Heart left ventricle (tissue), 16 donors: Measurements from ENCODE around the gene CRIM1. TPM values are rescaled to one million over a fixed set of nuclear protein-coding genes. Genes with fewer than 3 reads are reported as not detected.

Experiments
- ATAC-seq, 4 donors: fragments of 200-7000 bp; cut with Tn5 transposase; one replicate each; pipeline ENCODE4 v1.9.1; 2020 to 2022; ENCODE audit warnings: moderate library complexity in 4 of 4, mild to moderate bottlenecking in 3 of 4, moderate number of reproducible peaks in 1 of 4
- DNase-seq, 5 donors: peaks; one replicate each; pipeline ENCODE4 v3.0.0-alpha.2; 2020
- H3K27ac ChIP-seq, 12 donors: fragments of 200-600 bp; sonication (generic) in 4 of 12; one replicate each; pipeline versions ENCODE4 v1.5.0 to v1.8.0; 2016 to 2022; ENCODE audit warnings: mild to moderate bottlenecking in 2 of 12
- H3K27me3 ChIP-seq, 9 donors: fragments of 200-600 bp; sonication (generic) in 2 of 9; one replicate each; pipeline versions ENCODE4 v1.5.1 to v1.8.0; 2016 to 2022; ENCODE audit warnings: mild to moderate bottlenecking in 3 of 9
- H3K36me3 ChIP-seq, 9 donors: fragments of 200-600 bp; sonication (generic) in 2 of 9; one replicate each; pipeline versions ENCODE4 v1.5.0 to v1.8.0; 2018 to 2022; ENCODE audit warnings: mild to moderate bottlenecking in 2 of 9
- H3K4me1 ChIP-seq, 12 donors: fragments of 200-600 bp; sonication (generic) in 4 of 12; one replicate each; pipeline versions ENCODE4 v1.5.0 to v1.8.0; 2016 to 2022; ENCODE audit warnings: mild to moderate bottlenecking in 3 of 12
- H3K4me3 ChIP-seq, 12 donors: fragments of 200-600 bp; sonication (generic) in 4 of 12; one replicate each; pipeline versions ENCODE4 v1.5.0 to v1.8.0; 2017 to 2022; ENCODE audit warnings: mild to moderate bottlenecking in 9 of 12, moderate library complexity in 4 of 12
- H3K9me3 ChIP-seq, 12 donors: fragments of 200-600 bp; sonication (generic) in 4 of 12; one replicate each; pipeline versions ENCODE4 v1.5.0 to v1.8.0; 2016 to 2022; ENCODE audit warnings: mild to moderate bottlenecking in 1 of 12
- CTCF ChIP-seq, 12 donors: fragments of 200-600 bp; sonication (generic) in 4 of 12; IDR thresholded peaks; one replicate each; pipeline versions ENCODE4 v1.5.0 to v1.8.0; 2018 to 2022; ENCODE audit warnings: antibody characterized with exemption in 12 of 12, mild to moderate bottlenecking in 5 of 12
- POLR2A ChIP-seq, 2 donors: fragments of 450-650 bp; IDR thresholded peaks; one replicate each; pipeline ENCODE4 v1.6.1; 2017; ENCODE audit warnings: antibody characterized with exemption in 2 of 2, mild to moderate bottlenecking in 2 of 2, moderate library complexity in 2 of 2
- WGBS, 4 donors: extraction: QIAGEN DNeasy Blood & Tissue Kit in 2 of 4; methylation state at CpG; one replicate each; pipeline versions ENCODE4 v1.1.5 to v1.1.7; 2013 to 2018; 5-methylcytosine and 5-hydroxymethylcytosine counted together
- intact Hi-C, 10 donors: fragments of 100-400 bp; cut with DNase I; formaldehyde crosslinking; loops; one replicate each; pipeline versions ENCODE4 v1.11.1 to v1.14.2; 2022
- polyA plus RNA-seq, 2 donors: library from polyadenylated mRNA; stranded (reverse); fragments of 200-250 nt; gene quantifications; one replicate each; pipeline ENCODE4 v1.2.3, GENCODE V29; 2013
- total RNA-seq, 9 donors: library from RNA; depleted of rRNA in 2 of 9; stranded (reverse); fragments of >200 nt in 2 of 9; fragmentation: NEBNext Ultra II Directional in 3 of 9; extraction: Animal tissue kit (Norgen Biotek cat#: 25700) in 3 of 9; gene quantifications; one replicate each; pipeline versions ENCODE4 v1.1.0 to v1.2.4, GENCODE V29; 2016 to 2023
- donor health status: ischemic (EF 13 %, LVEDD 7.1; RV severe dilation, severe dysfunction).
- donor health status: healthy with polysubstance abuse.
- donor health status: DM: no; HTN: yes; CAD: no.
- donor health status: DM: no; HTN: no; CAD: no.
- donor health status: ischemic (EF 25% LVEDD 6.9; RV normal size, moderate dysfunction).
- donor health status: ischemic (EF 25% LVEDD 5.7; RV mildly dilated, moderate dysfunction).
- donor health status: healthy.
- donor health status: DM: yes; HTN: yes; CAD: no.
- donor health status: ischemic (EF 35%, LVEDD 5.7; RV mildly dilated, moderate dysfunction).
- donor health status: nonischemic (EF 11% LVEDD 7.7; RV severe dilation, severe dysfunction).
- donor health status: DM: yes; HTN: yes; CAD: no.
- donor health status: PGD.
- donor health status: ischemic (EF 29% LVEDD 5.4; RV normal size, mild dysfunction).
- donor health status: nonischemic (EF 23%, LVEDD 6.1; RV moderate dilation, normal function).

Gene CRIM1
- total and polyA plus RNA-seq, 11 donors: 14.7 to 120 (median 81.8) TPM

- DNase-seq (no peak), ATAC-seq (no peak)
- TF ChIP-seq CTCF (IDR thresholded peaks at IDR 0.05) (no peak), POLR2A (IDR thresholded peaks at IDR 0.05) (no peak)
- Histone ChIP-seq H3K36me3 (peaks cover 0 to 17% (median 0%) of the 10 kb centered on the region in 9 donors), H3K27me3 (no peaks in the 10 kb centered on the region), H3K4me1 (peaks cover 10 to 72% (median 43%) of the 10 kb centered on the region in 12 donors), H3K9me3 (no peaks in the 10 kb centered on the region), H3K27ac (peak overlapping the region in 6 of 12 donors; percentile 67 to 81 (median 78)), H3K4me3 (no peak overlapping the region)
- WGBS, 4 donors: 91 to 96% (median 95%) methylated on average over 4 of the region's 4 CpGs
- intact Hi-C loops: loop anchor here in 1 of 10 donors (5.0 kb wide), 1 partner anchor 36 kb away; no protein-coding TSS in a partner anchor
Measured at GRCh38 chr2:36487947-36488346, 132.4 kb downstream of the CRIM1 start.

- Histone ChIP-seq H3K27ac (peak overlapping the region in 3 of 12 donors; percentile 10 to 25 (median 15)), H3K4me3 (no peak overlapping the region), H3K27me3 (no peaks in the 10 kb centered on the region), H3K36me3 (peaks cover 0 to 8% (median 0%) of the 10 kb centered on the region in 9 donors), H3K4me1 (peaks cover 10 to 71% (median 42%) of the 10 kb centered on the region in 12 donors), H3K9me3 (no peaks in the 10 kb centered on the region)
- no peak for ATAC-seq
- no peak for TF ChIP-seq POLR2A (IDR thresholded peaks at IDR 0.05)
- no peak for TF ChIP-seq CTCF (IDR thresholded peaks at IDR 0.05)
- WGBS, 4 donors: 80 to 84% (median 83%) methylated on average over 5 of the region's 5 CpGs
- no peak for DNase-seq
- intact Hi-C loops: loop anchor here in 1 of 10 donors (5.0 kb wide), 1 partner anchor 37 kb away; no protein-coding TSS in a partner anchor
Measured at GRCh38 chr2:36489281-36489680, 133.7 kb downstream of the CRIM1 start.

- no peak for ATAC-seq
- DNase-seq: no peak
- Histone ChIP-seq H3K4me3 (no peak overlapping the region), H3K27ac (peak overlapping the region in 1 of 12 donors; percentile 8), H3K27me3 (no peaks in the 10 kb centered on the region), H3K36me3 (peaks cover 0 to 6% (median 0%) of the 10 kb centered on the region in 9 donors), H3K9me3 (no peaks in the 10 kb centered on the region), H3K4me1 (peaks cover 0 to 57% (median 28%) of the 10 kb centered on the region in 12 donors)
- 72 to 94% (median 83%) methylated on average over 4 of the region's 4 CpGs for WGBS, 4 donors
- intact Hi-C loops: loop anchor here in 1 of 10 donors (5.0 kb wide), 1 partner anchor 33 kb away; no protein-coding TSS in a partner anchor
- TF ChIP-seq POLR2A (IDR thresholded peaks at IDR 0.05) (no peak), CTCF (IDR thresholded peaks at IDR 0.05) (no peak)
Measured at GRCh38 chr2:36490749-36491148, 135.2 kb downstream of the CRIM1 start.

- Histone ChIP-seq H3K36me3 (peaks cover 0 to 6% (median 0%) of the 10 kb centered on the region in 9 donors), H3K4me3 (no peak overlapping the region), H3K27me3 (no peaks in the 10 kb centered on the region), H3K27ac (peak overlapping the region in 7 of 12 donors; percentile 8 to 50 (median 26)), H3K4me1 (peaks cover 0 to 40% (median 12%) of the 10 kb centered on the region in 12 donors), H3K9me3 (no peaks in the 10 kb centered on the region)
- TF ChIP-seq CTCF (IDR thresholded peaks at IDR 0.05): no peak
- no peak for TF ChIP-seq POLR2A (IDR thresholded peaks at IDR 0.05)
- intact Hi-C loops: loop anchor here in 1 of 10 donors (5.0 kb wide), 1 partner anchor 35 kb away; no protein-coding TSS in a partner anchor
- ATAC-seq: peak in 2 of 4 donors; percentile 25 to 31
- DNase-seq: no peak
- WGBS, 4 donors: 54 to 69% (median 62%) methylated on average over 6 of the region's 6 CpGs
Measured at GRCh38 chr2:36492216-36492945, 136.8 kb downstream of the CRIM1 start.
